Measurements from ENCODE around the gene B4GALT6. TPM values are rescaled to one million over a fixed set of nuclear protein-coding genes. Genes with fewer than 3 reads are reported as not detected.

Gene B4GALT6
- total and polyA plus RNA-seq, 2 of the 8 experiments (the other 6 are each of a cell fraction or from before 2014, with no cell fraction given) = 6.3 to 41.5 TPM

DNA sequence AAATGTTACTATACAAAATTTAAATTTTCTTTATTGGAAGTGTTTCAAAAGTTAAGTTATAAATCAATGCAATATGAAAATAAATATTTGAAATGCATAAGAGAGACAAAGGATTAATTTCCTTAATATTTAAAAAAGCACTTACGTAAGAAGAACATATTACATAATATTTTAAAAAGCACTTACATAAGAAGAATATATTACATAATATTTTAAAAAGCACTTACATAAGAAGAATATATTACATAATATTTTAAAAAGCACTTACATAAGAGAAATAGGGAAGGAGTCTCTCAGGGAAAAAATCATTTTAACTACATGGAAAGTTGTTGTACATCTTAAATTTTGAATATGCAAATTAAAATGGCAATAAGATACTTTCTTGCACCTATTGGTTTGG, 17.4 kb upstream of the B4GALT6 start:
- H3K27ac ChIP-seq (ENCODE audit: low read depth, low read length) = no peak overlapping the region
- no peak overlapping the region for H3K56ac ChIP-seq (replicated peaks; ENCODE audit: insufficient read length, low read depth, low read length)
- no peak for FAIRE-seq
- H2BK12ac ChIP-seq (ENCODE audit: low read depth, low read length) = no peak overlapping the region
- no peak overlapping the region for H2AFZ ChIP-seq (ENCODE audit: low read length)
- no peak overlapping the region for H3K23ac ChIP-seq (ENCODE audit: insufficient read length)
- H4K91ac ChIP-seq (replicated peaks; ENCODE audit: insufficient read length, low read length) = no peak overlapping the region
- H3K23me2 ChIP-seq (ENCODE audit: low read depth, low read length) = no peaks in the 10 kb centered on the region
- TF ChIP-seq TBP (IDR thresholded peaks at IDR 0.05; ENCODE audit: low read depth, low read length) (no peak), ZNF274 (IDR thresholded peaks at IDR 0.05; ENCODE audit: borderline replicate concordance, extremely low read depth, low read length) (no peak)
- ChIA-PET CTCF (ENCODE audit: partially characterized antibody) (interaction anchor here (1.2 kb wide), 1 partner anchor 148 kb away, joined by 3 read pairs; no protein-coding TSS in a partner anchor), POLR2A (ENCODE audit: partially characterized antibody) (no interaction called here)
- H2AK5ac ChIP-seq (ENCODE audit: low read depth, low read length) = no peak overlapping the region
- H2BK20ac ChIP-seq (ENCODE audit: low read length) = no peak overlapping the region
- H3K36me3 ChIP-seq (ENCODE audit: control insufficient read depth in 2 of 4, insufficient read depth in 4 of 4, low read length in 3 of 4) = no peaks in the 10 kb centered on the region
- no peak overlapping the region for H4K5ac ChIP-seq (ENCODE audit: insufficient read length, low read depth, low read length)
- H2BK120ac ChIP-seq (replicated peaks; ENCODE audit: low read depth, low read length) = no peak overlapping the region
- H3K27me3 ChIP-seq (replicated peaks in 1 of 4; ENCODE audit: control insufficient read depth in 3 of 4, extremely low read depth in 1 of 4, insufficient read depth in 3 of 4, low read length in 3 of 4) = no peaks in the 10 kb centered on the region
- no peak overlapping the region for H3K4ac ChIP-seq (replicated peaks; ENCODE audit: insufficient read length, low read depth, low read length)
- no peak for DNase-seq (ENCODE audit: low read depth in 1 of 2, low spot score in 2 of 2)
- no peaks in the 10 kb centered on the region for H3K79me1 ChIP-seq (ENCODE audit: low read depth, low read length)
- H3K4me2 ChIP-seq (ENCODE audit: insufficient read depth in 1 of 2, low read depth in 2 of 2, low read length in 2 of 2) = no peak overlapping the region
- H3K4me1 ChIP-seq (replicated peaks in 1 of 4; ENCODE audit: control insufficient read depth in 3 of 4, insufficient read depth in 4 of 4, low read length in 3 of 4) = peaks cover 0 to 5% (median 1%) of the 10 kb centered on the region in 4 experiments; a peak in 1 of 7 replicates
- H3K9me3 ChIP-seq (ENCODE audit: insufficient read depth in 2 of 2, low read depth in 1 of 2, low read length in 1 of 2) = no peaks in the 10 kb centered on the region
- 97% methylated on average over 1 of the region's 1 CpG; no CpG with 5 or more reads in 1 of the 2 experiments for WGBS, 2 experiments (ENCODE audit: extremely low coverage in 1 of 2, insufficient coverage in 1 of 2, insufficient read length in 1 of 2, insufficient replicate concordance in 2 of 2, low coverage in 1 of 2, low lambda C conversion rate in 2 of 2, missing lambda C conversion rate in 1 of 2)
- no peak overlapping the region for H3K18ac ChIP-seq (ENCODE audit: extremely low read depth, low read length)
- no peak overlapping the region for H2BK5ac ChIP-seq (ENCODE audit: low read depth, low read length)
- no peak overlapping the region for H3K9ac ChIP-seq (replicated peaks in 1 of 4; ENCODE audit: extremely low read depth in 1 of 4, low read depth in 3 of 4, low read length in 3 of 4)
- no peak overlapping the region for H4K8ac ChIP-seq (ENCODE audit: extremely low read depth, insufficient read depth, low read length)
- no peak overlapping the region for H3K4me3 ChIP-seq (ENCODE audit: extremely low read depth in 1 of 4, insufficient read depth in 2 of 4, low read depth in 3 of 4, low read length in 4 of 4)
- no peaks in the 10 kb centered on the region for H4K20me1 ChIP-seq (replicated peaks in 1 of 2; ENCODE audit: control insufficient read depth in 1 of 2, insufficient read depth in 2 of 2, low read length in 2 of 2)
- no peak overlapping the region for H3K14ac ChIP-seq (ENCODE audit: insufficient read length)
- no peak overlapping the region for H2BK15ac ChIP-seq (ENCODE audit: low read length)
- H3K79me2 ChIP-seq (ENCODE audit: control insufficient read depth in 1 of 2, insufficient read depth in 2 of 2, low read length in 2 of 2) = no peaks in the 10 kb centered on the region

Measured in H1 (cell line).